ENCODE results near the gene SMIM43.

Gene SMIM43

GRCh38 chr4:121776610-121777401 lies 11.8 kb upstream of the SMIM43 start:
- no peak overlapping the region for H3K4me3 ChIP-seq (ENCODE audit: low read depth, low read length)
- DNase-seq (ENCODE audit: low read depth, low spot score) = no peak
- in situ Hi-C loops (cut with HindIII; ENCODE audit: low sequenced_read_pairs) = no loop called here
- TF ChIP-seq CTCF (IDR thresholded peaks at IDR 0.05; ENCODE audit: low read depth, low read length) = no peak

- in situ Hi-C loops (cut with HindIII; ENCODE audit: low sequenced_read_pairs) = no loop called here
- no peak for DNase-seq (ENCODE audit: low read depth, low spot score)
- no peak overlapping the region for H3K4me3 ChIP-seq (ENCODE audit: low read depth, low read length)
- TF ChIP-seq CTCF (IDR thresholded peaks at IDR 0.05; ENCODE audit: low read depth, low read length) = no peak
Observed at GRCh38 chr4:121773883-121774282, 8.9 kb upstream of the SMIM43 start.

GRCh38 chr4:121771869-121772268 lies 6.9 kb upstream of the SMIM43 start:
- in situ Hi-C loops (cut with HindIII; ENCODE audit: low sequenced_read_pairs) = no loop called here
- no peak overlapping the region for H3K4me3 ChIP-seq (ENCODE audit: low read depth, low read length)
- no peak for DNase-seq (ENCODE audit: low read depth, low spot score)
- no peak for TF ChIP-seq CTCF (IDR thresholded peaks at IDR 0.05; ENCODE audit: low read depth, low read length)

- in situ Hi-C loops (cut with HindIII; ENCODE audit: low sequenced_read_pairs) = no loop called here
- DNase-seq (ENCODE audit: low read depth, low spot score) = no peak
- H3K4me3 ChIP-seq (ENCODE audit: low read depth, low read length) = no peak overlapping the region
- TF ChIP-seq CTCF (IDR thresholded peaks at IDR 0.05; ENCODE audit: low read depth, low read length) = no peak
Observed at GRCh38 chr4:121769341-121769740, 4.4 kb upstream of the SMIM43 start.

- no peak for DNase-seq (ENCODE audit: low read depth, low spot score)
- TF ChIP-seq CTCF (IDR thresholded peaks at IDR 0.05; ENCODE audit: low read depth, low read length) = no peak
- H3K4me3 ChIP-seq (ENCODE audit: low read depth, low read length) = no peak overlapping the region
- in situ Hi-C loops (cut with HindIII; ENCODE audit: low sequenced_read_pairs) = no loop called here
Observed at GRCh38 chr4:121767166-121767565, 2.2 kb upstream of the SMIM43 start.

GRCh38 chr4:121765971-121766538 lies 1.1 kb upstream of the SMIM43 start:
- in situ Hi-C loops (cut with HindIII; ENCODE audit: low sequenced_read_pairs) = no loop called here

More at GRCh38 chr4:121765971-121766538, 1.1 kb upstream of the SMIM43 start:
- no peak for TF ChIP-seq CTCF (IDR thresholded peaks at IDR 0.05; ENCODE audit: low read depth, low read length)
- DNase-seq (ENCODE audit: low read depth, low spot score) = no peak
- no peak overlapping the region for H3K4me3 ChIP-seq (ENCODE audit: low read depth, low read length)

Data from astrocyte of the spinal cord (primary cell).